Osteoblast (primary cell): ENCODE data around the gene CPEB1. TPM values are rescaled to one million over a fixed set of nuclear protein-coding genes. Genes with fewer than 3 reads are reported as not detected.
"Not testable (repeated sequence)": the region's sequence is repeated elsewhere in the genome, so short reads cannot be mapped to it uniquely, and the experiment has no call there.

Source experiments
- DNase-seq: peaks from one replicate; pipeline ENCODE4 v3.0.0; 2011; ENCODE audit warnings: low spot score, mixed read lengths; ENCODE audit not compliant: insufficient read length; ENCODE audit errors: missing footprints
- H2AFZ ChIP-seq: 2 replicates; pipeline ENCODE4 v1.6.0; 2011; ENCODE audit warnings: mild to moderate bottlenecking, low read length
- H3K27ac ChIP-seq: 2 replicates; pipeline ENCODE4 v1.5.1; 2011; ENCODE audit warnings: mild to moderate bottlenecking, low read depth, low read length, moderate library complexity
- H3K27me3 ChIP-seq: 2 replicates; pipeline ENCODE4 v1.6.0; 2012; ENCODE audit warnings: mild to moderate bottlenecking, control low read depth, inconsistent platforms, low read length, moderate library complexity; ENCODE audit not compliant: insufficient read depth
- H3K36me3 ChIP-seq: 2 replicates; pipeline ENCODE4 v1.5.1; 2011; ENCODE audit warnings: mild to moderate bottlenecking, low read length, control low read depth, moderate library complexity; ENCODE audit not compliant: insufficient read depth
- H3K4me1 ChIP-seq: 2 replicates; pipeline ENCODE4 v1.5.1; 2011; ENCODE audit warnings: mild to moderate bottlenecking, low read length, control low read depth, moderate library complexity; ENCODE audit not compliant: insufficient read depth
- H3K4me2 ChIP-seq: 2 replicates; pipeline ENCODE4 v1.6.0; 2011; ENCODE audit warnings: mild to moderate bottlenecking, low read length; ENCODE audit not compliant: insufficient read depth
- H3K4me3 ChIP-seq: fragments of 200-600 bp; sonication (generic); 3 replicates; pipeline ENCODE4 v1.5.1; 2012; ENCODE audit warnings: mild to moderate bottlenecking, low read length, inconsistent platforms; ENCODE audit not compliant: insufficient read depth
- H3K79me2 ChIP-seq: 2 replicates; pipeline ENCODE4 v1.6.0; 2012; ENCODE audit warnings: mild to moderate bottlenecking, low read length, control low read depth, inconsistent platforms; ENCODE audit not compliant: insufficient read depth
- H3K9me3 ChIP-seq: 2 replicates; pipeline ENCODE4 v1.5.1; 2011; ENCODE audit warnings: low read depth, low read length, control low read depth
- H4K20me1 ChIP-seq: 2 replicates; pipeline ENCODE4 v1.6.0; 2012; ENCODE audit warnings: mild to moderate bottlenecking, low read length, control low read depth; ENCODE audit not compliant: insufficient read depth
- total RNA-seq: library from RNA; depleted of rRNA; stranded (reverse); fragments of >200 nt; gene quantifications from 2 replicates; pipeline ENCODE4 v1.2.3, GENCODE V29; 2012
- TF ChIP-seq, protein P1 (sequence below): IDR thresholded peaks from 2 replicates; pipeline ENCODE4 v1.5.1; 2011; ENCODE audit warnings: mild to moderate bottlenecking, low read depth, low read length, moderate library complexity; ENCODE audit errors: extremely low read depth

The CPEB1 gene
- total RNA-seq, 1 donor: 36.6 TPM

- H3K27me3 ChIP-seq: no peaks in the 10 kb centered on the region
- H4K20me1 ChIP-seq: peaks cover 45% of the 10 kb centered on the region
- H3K27ac ChIP-seq: no peak overlapping the region
- H3K4me1 ChIP-seq: peaks cover 10% of the 10 kb centered on the region
- H3K4me3 ChIP-seq: no peak overlapping the region
- peak; percentile 17 for DNase-seq
- H2AFZ ChIP-seq: no peak overlapping the region
- no peaks in the 10 kb centered on the region for H3K9me3 ChIP-seq
- TF ChIP-seq, protein P1, sequence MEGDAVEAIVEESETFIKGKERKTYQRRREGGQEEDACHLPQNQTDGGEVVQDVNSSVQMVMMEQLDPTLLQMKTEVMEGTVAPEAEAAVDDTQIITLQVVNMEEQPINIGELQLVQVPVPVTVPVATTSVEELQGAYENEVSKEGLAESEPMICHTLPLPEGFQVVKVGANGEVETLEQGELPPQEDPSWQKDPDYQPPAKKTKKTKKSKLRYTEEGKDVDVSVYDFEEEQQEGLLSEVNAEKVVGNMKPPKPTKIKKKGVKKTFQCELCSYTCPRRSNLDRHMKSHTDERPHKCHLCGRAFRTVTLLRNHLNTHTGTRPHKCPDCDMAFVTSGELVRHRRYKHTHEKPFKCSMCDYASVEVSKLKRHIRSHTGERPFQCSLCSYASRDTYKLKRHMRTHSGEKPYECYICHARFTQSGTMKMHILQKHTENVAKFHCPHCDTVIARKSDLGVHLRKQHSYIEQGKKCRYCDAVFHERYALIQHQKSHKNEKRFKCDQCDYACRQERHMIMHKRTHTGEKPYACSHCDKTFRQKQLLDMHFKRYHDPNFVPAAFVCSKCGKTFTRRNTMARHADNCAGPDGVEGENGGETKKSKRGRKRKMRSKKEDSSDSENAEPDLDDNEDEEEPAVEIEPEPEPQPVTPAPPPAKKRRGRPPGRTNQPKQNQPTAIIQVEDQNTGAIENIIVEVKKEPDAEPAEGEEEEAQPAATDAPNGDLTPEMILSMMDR: no peak
- H3K79me2 ChIP-seq: peaks cover 36% of the 10 kb centered on the region
- H3K4me2 ChIP-seq: no peak overlapping the region
- H3K36me3 ChIP-seq: peaks cover 35% of the 10 kb centered on the region
These were observed 111.4 kb downstream of the CPEB1 start for GRCh38 chr15:82535566-82536408.

GRCh38 chr15:82535151-82535550, 112.0 kb downstream of the CPEB1 start:
- not testable (repeated sequence) for H3K27ac ChIP-seq, H3K4me2 ChIP-seq, H3K4me1 ChIP-seq, H2AFZ ChIP-seq, H3K4me3 ChIP-seq, H3K9me3 ChIP-seq, DNase-seq, H3K27me3 ChIP-seq
- peaks cover 44% of the 10 kb centered on the region for H4K20me1 ChIP-seq
- H3K79me2 ChIP-seq: peaks cover 33% of the 10 kb centered on the region
- H3K36me3 ChIP-seq: peaks cover 35% of the 10 kb centered on the region

DNA sequence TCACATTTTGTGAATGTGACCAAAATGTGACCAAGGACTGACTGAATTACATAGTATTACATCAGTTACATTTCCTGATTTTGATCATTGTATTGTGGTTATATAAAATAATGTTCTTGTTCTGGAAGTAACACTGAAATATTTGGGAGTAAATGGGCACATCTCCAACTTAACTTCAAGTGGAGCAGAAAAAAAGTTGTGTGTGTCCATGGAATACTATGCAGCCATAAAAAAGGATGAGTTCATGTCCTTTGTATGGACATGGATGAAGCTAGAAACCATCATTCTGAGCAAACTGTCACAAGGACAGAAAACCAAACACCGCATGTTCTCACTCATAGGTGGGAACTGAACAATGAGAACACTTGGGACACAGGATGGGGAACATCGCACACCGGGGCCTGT, 112.7 kb downstream of the CPEB1 start:
- H3K4me2 ChIP-seq, H3K4me3 ChIP-seq, H2AFZ ChIP-seq, H3K9me3 ChIP-seq, DNase-seq, H3K27me3 ChIP-seq, H3K4me1 ChIP-seq, H3K27ac ChIP-seq: not testable (repeated sequence)
- Histone ChIP-seq H3K79me2 (peaks cover 26% of the 10 kb centered on the region), H4K20me1 (peaks cover 37% of the 10 kb centered on the region), H3K36me3 (peaks cover 35% of the 10 kb centered on the region)

DNA sequence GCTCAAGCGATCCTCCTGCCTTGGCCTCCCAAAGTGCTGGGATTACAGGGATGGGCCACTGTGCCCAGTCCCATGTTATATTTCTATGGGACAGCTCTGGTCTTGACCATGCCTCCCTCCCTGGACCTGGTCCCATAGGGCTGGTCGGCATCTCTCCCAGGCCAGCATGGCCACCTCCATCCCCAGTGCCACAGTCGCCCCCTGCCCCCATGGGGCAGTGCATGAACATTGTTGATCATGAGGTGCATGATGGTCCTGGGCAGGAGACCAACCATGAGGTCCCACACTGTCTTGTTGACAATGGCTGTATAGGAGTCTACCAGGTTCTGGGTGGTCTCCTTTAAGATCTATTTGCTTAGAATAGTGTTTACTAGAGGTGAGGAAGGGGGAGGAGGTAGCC, 113.4 kb downstream of the CPEB1 start:
- Histone ChIP-seq H3K9me3 (no peaks in the 10 kb centered on the region), H3K79me2 (peaks cover 20% of the 10 kb centered on the region), H2AFZ (no peak overlapping the region), H3K36me3 (peaks cover 34% of the 10 kb centered on the region), H3K4me3 (no peak overlapping the region), H3K27ac (no peak overlapping the region), H3K4me2 (no peak overlapping the region), H4K20me1 (peaks cover 32% of the 10 kb centered on the region), H3K4me1 (peaks cover 9% of the 10 kb centered on the region), H3K27me3 (no peaks in the 10 kb centered on the region)
- peak; percentile 23 for DNase-seq
- TF ChIP-seq, protein P1: no peak

DNA sequence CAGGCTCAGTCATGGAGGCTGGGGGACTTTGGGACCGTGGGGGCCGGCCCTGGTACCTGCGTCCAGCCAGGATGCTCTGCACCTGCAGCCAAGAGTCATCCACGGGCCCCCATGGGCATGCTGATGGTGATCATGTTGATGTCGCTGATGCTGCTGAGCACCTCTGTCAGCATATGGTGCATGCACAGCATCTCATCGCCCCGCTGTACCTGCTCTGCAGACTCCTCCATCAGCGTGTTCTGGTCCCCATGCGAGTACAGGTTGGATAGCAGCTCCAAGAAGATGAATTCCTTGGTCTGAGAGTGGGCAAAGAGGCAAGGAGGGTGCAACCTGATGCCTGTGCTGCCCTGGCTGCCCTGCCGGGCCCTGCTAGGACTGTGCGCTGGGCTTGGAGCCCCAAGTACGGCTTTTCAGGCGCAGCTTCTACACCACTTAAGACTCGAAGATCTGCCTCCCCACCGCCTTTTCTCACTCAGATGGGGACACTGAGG, 114.1 kb downstream of the CPEB1 start:
- peaks cover 13% of the 10 kb centered on the region for H3K79me2 ChIP-seq
- TF ChIP-seq, protein P1: no peak
- no peak overlapping the region for H3K4me3 ChIP-seq
- H3K4me2 ChIP-seq: no peak overlapping the region
- H3K36me3 ChIP-seq: peaks cover 26% of the 10 kb centered on the region
- no peak overlapping the region for H3K27ac ChIP-seq
- H3K9me3 ChIP-seq: no peaks in the 10 kb centered on the region
- peaks cover 1% of the 10 kb centered on the region for H3K4me1 ChIP-seq
- no peaks in the 10 kb centered on the region for H3K27me3 ChIP-seq
- peaks cover 24% of the 10 kb centered on the region for H4K20me1 ChIP-seq
- DNase-seq: peak; percentile 61
- H2AFZ ChIP-seq: no peak overlapping the region
